ENCODE data around the gene ZFAND6.
A peak's percentile ranks its signal among the peaks of the same experiment; 100 is the strongest.

Gene ZFAND6

GRCh38 chr15:80052597-80053304 lies 6.7 kb upstream of the ZFAND6 start:
- DNase-seq = no peak

- DNase-seq = no peak
These were observed 3.5 kb upstream of the ZFAND6 start for GRCh38 chr15:80055933-80056332.

GRCh38 chr15:80058044-80058443 lies 1.4 kb upstream of the ZFAND6 start:
- DNase-seq = no peak

GRCh38 chr15:80059786-80060355 lies 395 bp downstream of the ZFAND6 start:
- peak; percentile 29 to 76 for DNase-seq

- DNase-seq = peak in 1 of 2 experiments; percentile 43
These were observed 1.0 kb downstream of the ZFAND6 start for GRCh38 chr15:80060356-80061006.

GRCh38 chr15:80061582-80061981 lies 2.1 kb downstream of the ZFAND6 start:
- no peak for DNase-seq

- peak; percentile 24 to 37 for DNase-seq
These were observed 7.4 kb downstream of the ZFAND6 start for GRCh38 chr15:80066912-80067311.

- DNase-seq = no peak
These were observed 9.1 kb downstream of the ZFAND6 start for GRCh38 chr15:80068578-80068977.

- no peak for DNase-seq
These were observed 11.4 kb downstream of the ZFAND6 start for GRCh38 chr15:80070840-80071239.

GRCh38 chr15:80071652-80072051 lies 12.2 kb downstream of the ZFAND6 start:
- no peak for DNase-seq

GRCh38 chr15:80072285-80072994 lies 13.0 kb downstream of the ZFAND6 start:
- DNase-seq = peak; percentile 90 to 92

GRCh38 chr15:80073197-80073596 lies 13.7 kb downstream of the ZFAND6 start:
- DNase-seq = no peak

- no peak for DNase-seq
These were observed 17.1 kb downstream of the ZFAND6 start for GRCh38 chr15:80076321-80077318.

GRCh38 chr15:80081390-80081789 lies 21.9 kb downstream of the ZFAND6 start:
- DNase-seq = no peak

- peak; percentile 11 to 17 for DNase-seq
These were observed 27.6 kb downstream of the ZFAND6 start for GRCh38 chr15:80087104-80087503.

- DNase-seq = no peak
These were observed 30.6 kb downstream of the ZFAND6 start for GRCh38 chr15:80090041-80090440.

GRCh38 chr15:80090879-80091503 lies 31.5 kb downstream of the ZFAND6 start:
- DNase-seq = peak in 1 of 2 experiments; percentile 5

GRCh38 chr15:80093854-80094418 lies 34.5 kb downstream of the ZFAND6 start:
- peak in 1 of 2 experiments; percentile 4 for DNase-seq

- DNase-seq = no peak
These were observed 36.0 kb downstream of the ZFAND6 start for GRCh38 chr15:80095511-80095910.

GRCh38 chr15:80095969-80096368 lies 36.5 kb downstream of the ZFAND6 start:
- peak in 1 of 2 experiments; percentile 10 for DNase-seq

- DNase-seq = no peak
These were observed 38.9 kb downstream of the ZFAND6 start for GRCh38 chr15:80098341-80098740.

Measured in NCI-H526 (cell line).